ENCODE measurements around the gene SPAG7. TPM values are rescaled to one million over a fixed set of nuclear protein-coding genes. Genes with fewer than 3 reads are reported as not detected.
A peak's percentile ranks its signal among the peaks of the same experiment; 100 is the strongest.

Gene SPAG7
- total and polyA plus RNA-seq, 2 of the 8 experiments (the other 6 are each of a cell fraction or from before 2014, with no cell fraction given): 74.2 to 81.9 TPM

DNA sequence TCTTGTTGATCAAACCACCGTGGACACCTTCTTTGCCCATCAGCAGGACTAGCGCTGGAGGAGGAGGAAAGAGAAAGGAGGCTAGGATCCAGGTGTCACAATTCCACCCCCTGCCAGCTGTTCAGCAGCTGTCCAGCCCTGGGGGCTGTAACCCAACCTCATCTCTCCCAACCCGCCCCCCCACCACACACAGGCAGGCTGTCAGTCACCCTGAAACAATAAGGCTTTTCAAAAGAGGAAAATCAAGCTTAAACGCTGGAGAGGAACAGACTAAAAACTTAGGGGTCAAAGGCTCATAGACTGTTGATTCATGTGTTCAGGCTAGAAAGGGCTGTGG lies 21.7 kb downstream of the SPAG7 start:
- no peak for TF ChIP-seq GTF2F1 (IDR thresholded peaks at IDR 0.05; ENCODE audit: borderline replicate concordance, low read depth, low read length)
- peak; percentile 49; the same call in 1 of the 2 replicates for TF ChIP-seq POLR2AphosphoS5 (IDR thresholded peaks at IDR 0.05; ENCODE audit: low read depth, low read length)
- TF ChIP-seq SIN3A (conservative IDR thresholded peaks at IDR 0.05 in 1 of 2, IDR thresholded peaks at IDR 0.05 in 1 of 2; ENCODE audit: low read depth in 1 of 2, low read length in 2 of 2): 0 out of 4 replicates have a peak, but pooled peaks of 1 of the 2 experiments have one; percentile 25
- no peak overlapping the region for H4K91ac ChIP-seq (replicated peaks; ENCODE audit: insufficient read length, low read length)
- H4K8ac ChIP-seq (ENCODE audit: extremely low read depth, insufficient read depth, low read length): no peak overlapping the region; the same call in 1 of the 2 replicates
- H2AK5ac ChIP-seq (ENCODE audit: low read depth, low read length): no peak overlapping the region
- peaks cover 8 to 42% (median 28%) of the 10 kb centered on the region in 4 experiments for H3K36me3 ChIP-seq (ENCODE audit: control insufficient read depth in 2 of 4, insufficient read depth in 4 of 4, low read length in 3 of 4)
- H3K9me3 ChIP-seq (ENCODE audit: insufficient read depth in 2 of 2, low read depth in 1 of 2, low read length in 1 of 2): no peaks in the 10 kb centered on the region
- DNase-seq (ENCODE audit: low read depth in 1 of 2, low spot score in 2 of 2) (no peak), FAIRE-seq (no peak)
- ChIA-PET POLR2A (ENCODE audit: partially characterized antibody) (interaction anchor here (0.7 to 32.4 kb wide), 14 partner anchors 1 to 241 kb away, joined by 3 to 987 read pairs (median 10); partner anchors contain the start of genes C17orf107, CAMTA2, ENO3 and GP1BA), CTCF (ENCODE audit: partially characterized antibody) (interaction anchor here (1.5 kb wide), 1 partner anchor 37 kb away, joined by 5 read pairs; no protein-coding TSS in a partner anchor)
- no peak overlapping the region for H2BK20ac ChIP-seq (ENCODE audit: low read length)
- no peak overlapping the region for H2BK120ac ChIP-seq (replicated peaks; ENCODE audit: low read depth, low read length)
- WGBS, 2 experiments (ENCODE audit: extremely low coverage in 1 of 2, insufficient coverage in 1 of 2, insufficient read length in 1 of 2, insufficient replicate concordance in 2 of 2, low coverage in 1 of 2, low lambda C conversion rate in 2 of 2, missing lambda C conversion rate in 1 of 2): 78% methylated on average over 3 of the region's 4 CpGs; no CpG with 5 or more reads in 1 of the 2 experiments
- no peak overlapping the region for H3K14ac ChIP-seq (ENCODE audit: insufficient read length)
- peaks cover 4 to 10% (median 5%) of the 10 kb centered on the region in 4 experiments for H3K4me1 ChIP-seq (replicated peaks in 1 of 4; ENCODE audit: control insufficient read depth in 3 of 4, insufficient read depth in 4 of 4, low read length in 3 of 4)
- peak overlapping the region; percentile 67 to 95 for H3K4me2 ChIP-seq (ENCODE audit: insufficient read depth in 1 of 2, low read depth in 2 of 2, low read length in 2 of 2)
- no peak overlapping the region for H4K5ac ChIP-seq (ENCODE audit: insufficient read length, low read depth, low read length)
- peaks cover 22% of the 10 kb centered on the region for H3K23me2 ChIP-seq (ENCODE audit: low read depth, low read length)
- no peak overlapping the region for H3K56ac ChIP-seq (replicated peaks; ENCODE audit: insufficient read length, low read depth, low read length)
- no peak overlapping the region for H2AFZ ChIP-seq (ENCODE audit: low read length)
- H4K20me1 ChIP-seq (replicated peaks in 1 of 2; ENCODE audit: control insufficient read depth in 1 of 2, insufficient read depth in 2 of 2, low read length in 2 of 2): peaks cover 16 to 23% of the 10 kb centered on the region in 2 experiments
- H3K79me1 ChIP-seq (ENCODE audit: low read depth, low read length): peaks cover 2% of the 10 kb centered on the region; the same call in 1 of the 2 replicates
- H3K4ac ChIP-seq (replicated peaks; ENCODE audit: insufficient read length, low read depth, low read length): no peak overlapping the region
- no peak overlapping the region for H2BK15ac ChIP-seq (ENCODE audit: low read length)
- H3K23ac ChIP-seq (ENCODE audit: insufficient read length): no peak overlapping the region
- H2BK5ac ChIP-seq (ENCODE audit: low read depth, low read length): no peak overlapping the region
- no peak overlapping the region for H3K27ac ChIP-seq (ENCODE audit: low read depth, low read length)
- no peak overlapping the region; a peak in 1 of 7 replicates for H3K9ac ChIP-seq (replicated peaks in 1 of 4; ENCODE audit: extremely low read depth in 1 of 4, low read depth in 3 of 4, low read length in 3 of 4)
- H3K79me2 ChIP-seq (ENCODE audit: control insufficient read depth in 1 of 2, insufficient read depth in 2 of 2, low read length in 2 of 2): peaks cover 8 to 55% of the 10 kb centered on the region in 2 experiments
- H3K4me3 ChIP-seq (ENCODE audit: extremely low read depth in 1 of 4, insufficient read depth in 2 of 4, low read depth in 3 of 4, low read length in 4 of 4): peak overlapping the region in 2 of 4 experiments; percentile 75 to 97; a peak in 3 of 8 replicates
- no peaks in the 10 kb centered on the region for H3K27me3 ChIP-seq (replicated peaks in 1 of 4; ENCODE audit: control insufficient read depth in 3 of 4, extremely low read depth in 1 of 4, insufficient read depth in 3 of 4, low read length in 3 of 4)
- H2BK12ac ChIP-seq (ENCODE audit: low read depth, low read length): no peak overlapping the region
- H3K18ac ChIP-seq (ENCODE audit: extremely low read depth, low read length): no peak overlapping the region
